Medulla oblongata (tissue), 1 donor: ENCODE results near the gene SCFD2.

Experiments
- DNase-seq: peaks from one replicate; pipeline ENCODE4 v3.0.0-alpha.2; 2015; ENCODE audit errors: extremely low spot score

SCFD2 gene

DNA sequence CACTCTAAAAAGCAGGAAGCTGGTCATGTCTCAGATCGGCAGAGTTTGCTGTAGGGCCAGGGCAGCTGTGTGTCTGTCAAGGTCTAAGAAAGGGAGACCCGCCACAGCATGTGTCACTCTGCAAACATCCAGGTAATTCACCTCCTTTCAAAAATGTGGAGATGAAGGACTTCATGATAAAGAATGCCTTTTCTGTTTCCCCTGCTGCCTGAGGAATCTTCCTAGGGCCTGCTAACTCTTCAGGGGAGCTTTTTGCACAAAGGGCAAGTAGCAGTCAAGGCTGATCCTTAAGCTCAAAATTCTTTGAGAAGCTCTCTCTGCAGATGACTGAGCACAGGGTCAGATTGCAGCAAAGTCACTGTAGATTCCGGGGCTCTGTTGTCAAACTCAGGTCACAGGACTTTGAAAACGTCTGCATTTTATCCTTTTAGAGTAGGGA is 482.7 kb downstream of the SCFD2 start:
- DNase-seq, result no peak

DNA sequence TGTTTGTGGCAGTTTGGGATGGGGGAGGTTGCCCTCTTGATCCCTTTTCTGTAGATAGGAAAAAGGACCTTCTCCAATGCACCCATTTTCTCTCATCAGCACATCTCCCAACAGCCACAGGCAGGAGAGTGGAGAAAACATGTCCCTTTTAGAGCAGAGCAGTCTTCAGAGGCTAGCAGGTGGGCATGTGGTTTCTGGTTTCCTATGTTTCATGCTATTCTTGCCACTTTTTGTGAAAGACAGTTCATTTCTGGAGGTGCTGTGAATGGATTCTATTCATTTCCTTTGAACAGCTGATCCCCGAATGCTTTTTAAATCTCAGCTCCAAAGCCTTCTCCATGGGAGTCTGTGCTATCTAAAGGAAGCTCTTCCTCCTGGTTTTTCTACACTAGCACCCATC is 484.9 kb downstream of the SCFD2 start:
- no peak for DNase-seq

GRCh38 chr4:52879471-52879870 is 486.4 kb downstream of the SCFD2 start:
- DNase-seq, result no peak

DNA sequence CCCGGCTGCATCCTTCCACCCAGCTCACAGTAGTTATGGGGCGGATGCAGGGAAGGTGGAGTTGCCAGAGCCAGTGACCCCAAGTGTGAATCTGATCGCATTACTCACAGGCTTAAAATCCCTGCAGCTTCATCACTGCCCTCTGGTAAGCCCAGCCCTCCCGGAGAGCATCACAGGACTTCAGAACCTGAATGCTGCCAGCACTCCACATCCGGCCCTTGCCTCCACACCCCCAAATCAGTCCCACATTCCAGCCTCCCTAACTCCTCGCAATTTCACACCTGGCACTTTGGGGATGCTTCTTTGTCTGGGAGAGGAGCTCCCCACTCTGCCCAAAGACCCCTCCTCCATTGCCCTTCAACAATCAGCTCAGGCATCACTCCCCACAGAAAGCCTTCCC is 488.2 kb downstream of the SCFD2 start:
- DNase-seq, result no peak

DNA sequence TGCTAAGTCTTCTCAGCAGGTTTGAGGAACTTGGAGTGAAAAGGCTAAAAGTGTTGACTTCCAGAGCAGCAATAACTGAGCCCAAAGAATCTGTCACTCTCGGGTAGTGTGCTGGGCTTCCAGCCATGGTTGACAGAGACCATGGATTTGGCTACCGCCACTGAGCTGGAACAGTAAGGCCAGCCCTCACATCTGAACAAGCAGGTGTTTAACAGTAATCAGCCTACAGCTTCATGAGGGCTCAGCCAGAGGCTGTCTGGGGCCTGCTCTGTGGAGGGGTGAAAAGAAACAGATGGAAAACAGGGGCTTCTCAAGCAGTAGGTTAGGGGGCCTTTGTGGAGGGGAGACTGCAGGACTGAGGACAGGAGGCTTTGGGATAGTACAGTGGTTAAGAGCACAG is 488.8 kb downstream of the SCFD2 start:
- DNase-seq, result no peak

GRCh38 chr4:52876069-52876468 is 489.8 kb downstream of the SCFD2 start:
- no peak for DNase-seq

GRCh38 chr4:52874948-52875347 is 490.9 kb downstream of the SCFD2 start:
- DNase-seq, result no peak

GRCh38 chr4:52873861-52874343 is 492.0 kb downstream of the SCFD2 start:
- DNase-seq, result no peak

DNA sequence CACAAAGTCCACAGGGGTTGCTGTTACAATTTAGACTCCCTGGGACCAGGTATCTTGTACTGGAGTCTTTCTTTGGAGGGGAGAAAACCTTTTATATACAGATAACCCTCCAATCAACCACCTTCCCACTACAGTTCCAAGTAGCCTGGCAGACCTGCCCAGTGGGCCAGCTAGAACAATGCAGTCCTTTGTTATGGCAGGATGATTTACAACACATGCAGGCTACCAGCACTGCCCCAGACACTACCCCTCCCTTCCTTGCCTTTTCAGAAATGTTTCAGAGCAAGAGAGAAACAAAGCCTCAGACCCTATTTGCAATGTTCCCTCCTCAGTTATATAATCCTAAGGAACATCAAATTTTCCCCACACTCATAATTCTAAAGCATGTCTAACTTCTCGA is 492.7 kb downstream of the SCFD2 start:
- peak; percentile 59 for DNase-seq

DNA sequence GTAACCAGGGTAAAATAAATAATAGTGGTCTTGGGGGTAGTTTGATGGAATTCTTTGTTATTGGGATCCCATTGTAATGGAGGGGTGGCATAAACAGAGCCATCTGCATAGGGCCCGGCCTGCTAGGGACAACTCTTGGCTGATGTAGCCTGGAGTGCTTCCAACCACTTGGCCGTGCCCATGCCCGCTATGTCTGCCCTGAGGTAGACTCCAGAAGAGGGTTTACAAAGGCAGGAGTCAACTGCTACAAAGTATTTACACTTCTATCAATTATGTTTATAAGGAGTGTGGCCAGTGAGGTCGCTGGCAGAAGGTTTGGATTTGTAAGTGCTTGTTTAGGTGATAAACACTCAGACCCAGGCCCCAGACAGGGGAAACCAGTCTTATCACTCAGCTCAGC is 495.6 kb downstream of the SCFD2 start:
- no peak for DNase-seq

GRCh38 chr4:52869656-52870055 is 496.2 kb downstream of the SCFD2 start:
- DNase-seq, result no peak

- peak; percentile 57 for DNase-seq
Measured at GRCh38 chr4:52869196-52869595, 496.7 kb downstream of the SCFD2 start.

DNA sequence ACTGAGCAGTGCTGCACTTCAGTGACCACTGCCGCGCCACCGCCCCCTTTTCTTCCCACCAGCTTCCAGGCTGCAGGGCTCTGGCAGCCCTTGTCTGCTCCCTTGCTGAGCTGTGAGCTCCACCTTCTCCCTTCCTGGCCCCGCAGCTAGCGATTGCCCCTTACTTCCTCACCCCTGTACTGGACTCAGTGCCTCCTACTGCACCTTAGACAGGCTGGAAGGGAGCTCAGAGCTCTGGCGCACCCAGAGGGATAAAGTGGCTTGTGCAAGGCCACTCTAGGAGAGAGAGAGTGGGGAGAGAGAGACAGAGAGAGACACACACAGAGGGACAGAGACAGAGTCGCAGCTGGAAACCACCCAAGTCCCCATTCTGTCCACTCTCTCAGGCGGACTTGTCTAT is 497.7 kb downstream of the SCFD2 start:
- peak; percentile 72 for DNase-seq

- no peak for DNase-seq
Measured at GRCh38 chr4:52867163-52867562, 498.7 kb downstream of the SCFD2 start.

- DNase-seq, result no peak
Measured at GRCh38 chr4:52866734-52867133, 499.1 kb downstream of the SCFD2 start.

DNA sequence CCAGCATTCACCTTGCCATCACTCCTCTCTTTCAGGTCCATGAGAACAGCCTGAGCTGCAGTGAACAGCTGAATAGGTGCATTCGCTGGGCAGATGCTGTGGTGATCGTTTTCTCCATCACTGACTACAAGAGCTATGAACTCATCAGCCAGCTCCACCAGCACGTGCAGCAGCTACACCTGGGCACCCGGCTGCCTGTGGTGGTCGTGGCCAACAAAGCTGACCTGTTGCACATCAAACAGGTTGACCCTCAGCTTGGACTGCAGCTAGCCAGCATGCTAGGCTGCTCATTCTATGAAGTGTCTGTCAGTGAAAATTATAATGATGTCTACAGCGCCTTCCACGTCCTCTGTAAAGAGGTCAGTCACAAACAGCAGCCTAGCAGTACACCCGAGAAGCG is 500.6 kb downstream of the SCFD2 start:
- no peak for DNase-seq

- DNase-seq, result no peak
Measured at GRCh38 chr4:52864793-52865192, 501.1 kb downstream of the SCFD2 start.

- DNase-seq, result no peak
Measured at GRCh38 chr4:52863324-52863723, 502.5 kb downstream of the SCFD2 start.

DNA sequence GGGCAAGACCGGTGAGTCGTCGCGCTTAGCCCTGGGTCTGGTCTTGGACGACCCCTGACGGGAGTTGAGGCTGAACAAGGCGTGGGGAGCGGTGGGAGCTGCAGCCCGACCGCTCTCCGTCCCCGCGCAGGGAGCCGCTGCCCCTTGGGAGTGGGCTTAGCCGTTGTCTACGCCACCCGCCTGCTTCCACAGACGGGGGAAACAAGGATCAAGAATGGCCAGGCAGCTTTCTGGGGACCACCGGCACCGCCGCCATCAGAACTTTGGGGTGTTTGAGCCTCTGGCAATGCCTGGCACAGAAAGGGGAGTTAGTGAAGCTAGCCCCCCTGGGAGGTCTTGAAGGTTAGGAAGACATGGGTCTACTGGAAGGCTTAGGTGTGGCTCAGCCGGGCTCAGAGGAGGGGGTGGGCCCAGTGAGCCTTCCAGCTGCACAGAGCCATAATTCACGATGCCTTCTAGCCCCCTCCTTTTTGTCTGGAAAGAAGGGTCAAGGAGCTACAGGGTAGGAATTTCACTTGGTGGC is 503.2 kb downstream of the SCFD2 start:
- DNase-seq, result no peak

- DNase-seq, result peak; percentile 90
Measured at GRCh38 chr4:52861879-52862616, 503.8 kb downstream of the SCFD2 start, which contains the start of gene RASL11B. TSS of gene RASL11B (plus strand) at chr4:52862317. CDS start at chr4:52862508, 191 bp downstream.

DNA sequence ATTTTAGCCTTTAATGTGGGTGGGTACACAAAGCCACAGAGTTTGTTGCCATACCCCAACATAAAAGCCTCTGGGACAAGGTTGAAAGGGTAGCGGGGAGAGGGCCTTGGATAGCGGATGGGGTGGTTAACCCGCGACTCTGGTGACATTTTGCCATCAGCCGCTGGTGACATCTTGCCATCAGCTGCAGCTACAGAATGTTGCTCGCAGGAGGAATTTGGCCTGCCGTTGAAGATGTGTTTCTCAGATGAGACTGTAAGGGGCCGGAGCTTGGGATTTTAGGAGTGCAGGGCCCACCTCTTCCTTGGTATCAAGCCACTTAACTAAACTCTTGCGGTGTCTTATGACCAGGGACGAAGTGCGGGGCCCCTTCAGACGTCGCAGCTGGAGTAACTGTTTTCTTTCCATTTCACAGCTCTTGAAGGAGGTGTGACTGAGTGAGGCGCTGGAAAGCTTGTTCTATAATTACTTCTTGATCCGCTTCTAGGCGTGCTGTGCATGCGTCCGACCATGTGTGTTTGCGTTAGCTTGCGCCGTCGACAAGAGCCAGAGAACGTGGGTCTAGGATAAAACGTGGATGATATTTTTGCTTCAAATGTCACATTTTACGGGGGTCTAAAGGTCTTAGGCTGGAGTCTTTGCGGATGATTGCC is 504.6 kb downstream of the SCFD2 start:
- DNase-seq, result no peak

DNA sequence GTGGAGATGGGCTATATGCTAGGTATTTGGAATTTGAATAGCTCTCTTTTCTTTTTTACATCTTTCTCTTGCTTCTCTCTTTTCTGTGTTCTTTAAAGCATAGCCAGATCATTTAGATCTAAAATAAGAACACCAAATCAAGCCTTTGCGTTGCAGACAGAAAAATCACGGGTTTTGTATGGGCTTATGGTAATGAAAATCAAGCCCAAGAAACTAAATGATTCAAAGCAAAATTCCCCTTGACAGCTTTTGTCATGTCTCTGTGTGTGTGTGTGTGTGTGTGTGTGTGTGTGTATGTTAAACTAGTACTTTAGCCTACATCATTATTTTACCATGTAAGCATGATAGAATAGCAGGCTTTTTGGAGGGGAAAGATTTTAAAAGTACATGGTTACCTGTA is 505.5 kb downstream of the SCFD2 start:
- no peak for DNase-seq

- DNase-seq, result no peak
Measured at GRCh38 chr4:52856801-52857200, 509.1 kb downstream of the SCFD2 start.
